MV-4-11 (cell line): ENCODE data around the gene C3orf22.
"Not testable (repeated sequence)": the region's sequence is repeated elsewhere in the genome, so short reads cannot be mapped to it uniquely, and the experiment has no call there.

Experiments
- DNase-seq: peaks from one replicate; lab custom pipeline; 2025; lab: John Stamatoyannopoulos, UW

C3orf22 gene

GRCh38 chr3:126558336-126559071, at the start of gene C3orf22:
C3orf22 (minus strand) TSS chr3:126558932; CDS start chr3:126553390, 5,542 bp downstream.
- DNase-seq, result no peak

GRCh38 chr3:126607214-126607908, 48.6 kb upstream of the C3orf22 start:
- DNase-seq, result peak; percentile 77

- DNase-seq, result no peak
Observed at GRCh38 chr3:126606001-126606400, 47.3 kb upstream of the C3orf22 start.

- DNase-seq, result no peak
Observed at GRCh38 chr3:126604691-126605090, 46.0 kb upstream of the C3orf22 start.

- no peak for DNase-seq
Observed at GRCh38 chr3:126599101-126599500, 40.4 kb upstream of the C3orf22 start.

GRCh38 chr3:126595479-126595878, 36.7 kb upstream of the C3orf22 start:
- DNase-seq, result not testable (repeated sequence)

- DNase-seq, result not testable (repeated sequence)
Observed at GRCh38 chr3:126591515-126591914, 32.8 kb upstream of the C3orf22 start.

- no peak for DNase-seq
Observed at GRCh38 chr3:126582311-126582710, 23.6 kb upstream of the C3orf22 start.

GRCh38 chr3:126581569-126581968, 22.8 kb upstream of the C3orf22 start:
- DNase-seq, result no peak

GRCh38 chr3:126580746-126581145, 22.0 kb upstream of the C3orf22 start:
- DNase-seq, result no peak

GRCh38 chr3:126578702-126579101, 20.0 kb upstream of the C3orf22 start:
- no peak for DNase-seq

GRCh38 chr3:126577261-126577660, 18.5 kb upstream of the C3orf22 start:
- no peak for DNase-seq

- no peak for DNase-seq
Observed at GRCh38 chr3:126573492-126574117, 14.9 kb upstream of the C3orf22 start.

- DNase-seq, result no peak
Observed at GRCh38 chr3:126571078-126571477, 12.3 kb upstream of the C3orf22 start.

- DNase-seq, result no peak
Observed at GRCh38 chr3:126570103-126570541, 11.4 kb upstream of the C3orf22 start.

- no peak for DNase-seq
Observed at GRCh38 chr3:126569390-126569975, 10.8 kb upstream of the C3orf22 start.

GRCh38 chr3:126568776-126569342, 10.1 kb upstream of the C3orf22 start:
- DNase-seq, result no peak

- no peak for DNase-seq
Observed at GRCh38 chr3:126567696-126568438, 9.1 kb upstream of the C3orf22 start.

GRCh38 chr3:126562737-126563276, 4.1 kb upstream of the C3orf22 start:
- DNase-seq, result no peak

GRCh38 chr3:126557761-126558160, 971 bp downstream of the C3orf22 start:
- DNase-seq, result no peak

- no peak for DNase-seq
Observed at GRCh38 chr3:126557415-126557745, 1.4 kb downstream of the C3orf22 start.
